M059J (cell line): ENCODE data around the gene FKBP1C. TPM values are rescaled to one million over a fixed set of nuclear protein-coding genes. Genes with fewer than 3 reads are reported as not detected.

Experiments
- DNase-seq: peaks from one replicate; pipeline ENCODE4 v3.0.0-alpha.2; 2012; ENCODE audit warnings: low read depth
- total RNA-seq: library from RNA; depleted of rRNA; stranded (reverse); fragments of >200 nt; shearing (Covaris generic); gene quantifications from 2 replicates; pipeline ENCODE4 v1.2.3, GENCODE V29; 2014; rRNA removed

FKBP1C gene
- total RNA-seq, 1 experiment from 2014 or later: 1.1 TPM

DNA sequence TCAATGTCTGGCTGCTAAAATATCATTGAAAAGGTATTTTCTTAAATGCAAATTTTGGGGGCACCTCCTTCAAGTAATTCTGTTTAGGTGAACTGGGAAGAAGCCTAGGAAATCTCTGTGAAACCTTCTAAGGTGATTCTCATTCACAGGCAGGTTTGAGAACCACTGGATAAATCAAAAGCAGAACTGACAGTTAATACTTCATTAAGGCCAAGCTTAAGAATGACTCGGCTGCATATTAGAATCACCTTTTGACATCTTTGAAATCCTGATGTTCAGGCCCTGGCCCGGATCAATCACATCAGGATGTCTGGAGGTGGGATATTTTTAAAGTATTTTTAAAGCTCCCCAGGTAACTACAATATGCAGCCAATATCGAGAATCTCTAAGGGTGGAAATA is 50.6 kb downstream of the FKBP1C start:
- DNase-seq: no peak

Other genes with a start within 250 kb of the FKBP1C start
- 0.07 TPM in 1 of 2 replicates, not detected in the other for gene LGSN, start 108.5 kb downstream of the FKBP1C start, total RNA-seq